B cell (primary cell): ENCODE measurements around the gene DNAJB2.

Experiments used
- EZH2 ChIP-seq: IDR thresholded peaks from 2 replicates; pipeline ENCODE4 v1.6.1; 2012; ENCODE audit warnings: borderline replicate concordance, low read depth, mild to moderate bottlenecking, moderate library complexity, low read length; ENCODE audit not compliant: insufficient read depth, poor library complexity, severe bottlenecking
- TF ChIP-seq, protein P1 (sequence below): fragments of 200-600 bp; IDR thresholded peaks from one replicate; pipeline ENCODE4 v1.8.0; 2022; ENCODE audit warnings: antibody characterized with exemption, mild to moderate bottlenecking

DNA sequence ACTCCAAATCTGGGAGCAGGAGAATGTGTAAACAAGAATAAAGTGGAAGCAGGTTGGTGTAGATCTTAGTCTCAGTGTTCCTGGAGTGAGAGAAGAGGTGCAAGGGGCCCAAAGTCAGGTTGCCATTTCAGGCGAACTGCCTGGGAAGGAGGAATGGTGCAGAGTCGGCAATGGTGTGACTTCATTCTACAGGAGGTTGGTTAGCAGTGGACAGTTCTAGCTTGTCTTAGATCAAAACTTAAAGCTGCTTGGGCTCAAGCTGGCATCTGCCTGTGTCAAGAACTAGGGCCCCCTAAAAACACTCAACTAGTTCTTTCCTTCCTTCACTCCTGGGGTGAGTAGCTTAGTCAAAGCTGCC, 30.3 kb upstream of the DNAJB2 start:
- no peak for TF ChIP-seq EZH2
- TF ChIP-seq, protein P1, sequence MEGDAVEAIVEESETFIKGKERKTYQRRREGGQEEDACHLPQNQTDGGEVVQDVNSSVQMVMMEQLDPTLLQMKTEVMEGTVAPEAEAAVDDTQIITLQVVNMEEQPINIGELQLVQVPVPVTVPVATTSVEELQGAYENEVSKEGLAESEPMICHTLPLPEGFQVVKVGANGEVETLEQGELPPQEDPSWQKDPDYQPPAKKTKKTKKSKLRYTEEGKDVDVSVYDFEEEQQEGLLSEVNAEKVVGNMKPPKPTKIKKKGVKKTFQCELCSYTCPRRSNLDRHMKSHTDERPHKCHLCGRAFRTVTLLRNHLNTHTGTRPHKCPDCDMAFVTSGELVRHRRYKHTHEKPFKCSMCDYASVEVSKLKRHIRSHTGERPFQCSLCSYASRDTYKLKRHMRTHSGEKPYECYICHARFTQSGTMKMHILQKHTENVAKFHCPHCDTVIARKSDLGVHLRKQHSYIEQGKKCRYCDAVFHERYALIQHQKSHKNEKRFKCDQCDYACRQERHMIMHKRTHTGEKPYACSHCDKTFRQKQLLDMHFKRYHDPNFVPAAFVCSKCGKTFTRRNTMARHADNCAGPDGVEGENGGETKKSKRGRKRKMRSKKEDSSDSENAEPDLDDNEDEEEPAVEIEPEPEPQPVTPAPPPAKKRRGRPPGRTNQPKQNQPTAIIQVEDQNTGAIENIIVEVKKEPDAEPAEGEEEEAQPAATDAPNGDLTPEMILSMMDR = no peak
